Epithelial cell of proximal tubule (primary cell): ENCODE measurements around the gene KCNK2. TPM values are rescaled to one million over a fixed set of nuclear protein-coding genes. Genes with fewer than 3 reads are reported as not detected.
A peak's percentile ranks its signal among the peaks of the same experiment; 100 is the strongest.

Experiments used
- DNase-seq: peaks from one replicate; pipeline ENCODE4 v3.0.0-alpha.2; 2011; ENCODE audit warnings: low read depth
- H3K4me3 ChIP-seq: 2 replicates; pipeline ENCODE4 v1.5.1; 2011; ENCODE audit warnings: low read depth, mild to moderate bottlenecking, low read length
- CTCF ChIP-seq: conservative IDR thresholded peaks from 2 replicates; pipeline ENCODE4 v1.5.1; 2012; ENCODE audit warnings: low read depth, mild to moderate bottlenecking, low read length
- total RNA-seq: library from RNA; depleted of rRNA; stranded (reverse); fragments of >200 nt; gene quantifications from 2 replicates; pipeline ENCODE4 v1.2.3, GENCODE V29; 2015

The KCNK2 gene
- total RNA-seq, 1 donor from 2014 or later = not detected

GRCh38 chr1:215111916-215112315 is 29.4 kb downstream of the KCNK2 start:
- no peak overlapping the region for H3K4me3 ChIP-seq
- no peak for DNase-seq
- TF ChIP-seq CTCF = no peak

- DNase-seq = no peak
- H3K4me3 ChIP-seq = no peak overlapping the region
- TF ChIP-seq CTCF = no peak
Measured at GRCh38 chr1:215113776-215114153, 31.2 kb downstream of the KCNK2 start.

- DNase-seq = peak; percentile 84
- TF ChIP-seq CTCF = no peak
- H3K4me3 ChIP-seq = no peak overlapping the region
Measured at GRCh38 chr1:215114154-215114933, 31.8 kb downstream of the KCNK2 start.

- no peak for DNase-seq
- no peak for TF ChIP-seq CTCF
- no peak overlapping the region for H3K4me3 ChIP-seq
Measured at GRCh38 chr1:215115760-215116159, 33.2 kb downstream of the KCNK2 start.

- no peak for DNase-seq
- H3K4me3 ChIP-seq = no peak overlapping the region
- no peak for TF ChIP-seq CTCF
Measured at GRCh38 chr1:215118081-215118480, 35.5 kb downstream of the KCNK2 start.

GRCh38 chr1:215119056-215119455 is 36.5 kb downstream of the KCNK2 start:
- no peak for TF ChIP-seq CTCF
- no peak for DNase-seq
- H3K4me3 ChIP-seq = no peak overlapping the region

GRCh38 chr1:215119719-215120365 is 37.3 kb downstream of the KCNK2 start:
- DNase-seq = no peak
- TF ChIP-seq CTCF = no peak
- H3K4me3 ChIP-seq = no peak overlapping the region
